GM23338 (cell line): ENCODE results near the gene GRAMD1A. TPM values are rescaled to one million over a fixed set of nuclear protein-coding genes. Genes with fewer than 3 reads are reported as not detected.

Source experiments
- ATAC-seq: fragments of 200-7000 bp; cut with Tn5 transposase; 3 replicates; pipeline ENCODE4 v1.9.1; 2020
- DNase-seq: peaks from one replicate; pipeline ENCODE4 v3.0.0-alpha.2; 2015; ENCODE audit warnings: low spot score
- H2AFZ ChIP-seq: fragments of 200-600 bp; sonication (generic); 2 replicates; pipeline ENCODE4 v1.8.0; 2016; ENCODE audit warnings: antibody characterized with exemption, mild to moderate bottlenecking, moderate library complexity
- H3F3A ChIP-seq: fragments of 200-600 bp; sonication (generic); replicated peaks from 2 replicates; pipeline ENCODE4 v1.8.0; 2017; ENCODE audit warnings: antibody characterized with exemption, mixed run types, low read depth
- H3K27ac ChIP-seq: fragments of 200-600 bp; sonication (generic); 2 replicates; pipeline ENCODE4 v1.6.1; 2016; ENCODE audit warnings: low read depth
- H3K27me3 ChIP-seq: fragments of 200-600 bp; sonication (generic); 2 replicates; pipeline ENCODE4 v1.8.0; 2016; ENCODE audit warnings: mild to moderate bottlenecking, mixed run types, moderate library complexity; ENCODE audit not compliant: insufficient read depth
- H3K36me3 ChIP-seq: fragments of 200-600 bp; sonication (generic); 2 replicates; pipeline ENCODE4 v1.8.0; 2016; ENCODE audit warnings: mild to moderate bottlenecking; ENCODE audit not compliant: insufficient read depth
- H3K4me1 ChIP-seq: fragments of 200-600 bp; sonication (generic); 2 replicates; pipeline ENCODE4 v1.8.0; 2016; ENCODE audit warnings: mild to moderate bottlenecking, moderate library complexity; ENCODE audit not compliant: insufficient read depth
- H3K4me2 ChIP-seq: fragments of 200-600 bp; sonication (generic); 2 replicates; pipeline ENCODE4 v1.7.1; 2017; ENCODE audit warnings: mixed run types
- H3K4me3 ChIP-seq: fragments of 200-600 bp; sonication (generic); 2 replicates; pipeline ENCODE4 v1.6.1; 2016; ENCODE audit warnings: mixed run types
- H3K79me2 ChIP-seq: fragments of 200-600 bp; sonication (generic); replicated peaks from 2 replicates; pipeline ENCODE4 v1.8.0; 2017; ENCODE audit warnings: mild to moderate bottlenecking; ENCODE audit not compliant: insufficient read depth
- H3K9me2 ChIP-seq: fragments of 200-600 bp; sonication (generic); 2 replicates; pipeline ENCODE4 v1.8.0; 2017; ENCODE audit not compliant: insufficient read depth
- H4K20me1 ChIP-seq: fragments of 200-600 bp; sonication (generic); replicated peaks from 2 replicates; pipeline ENCODE4 v1.8.0; 2017; ENCODE audit warnings: mild to moderate bottlenecking; ENCODE audit not compliant: insufficient read depth
- H3K27ac Mint-ChIP-seq: 2 replicates; pipeline ENCODE4 v1.8.0; 2020; ENCODE audit warnings: inconsistent platforms, mild to moderate bottlenecking, moderate library complexity, mixed read lengths
- H3K27me3 Mint-ChIP-seq: 3 replicates; pipeline ENCODE4 v1.8.0; 2022; ENCODE audit warnings: low read depth, mild to moderate bottlenecking, moderate library complexity, mixed read lengths, inconsistent platforms; ENCODE audit not compliant: insufficient read depth, poor library complexity
- H3K36me3 Mint-ChIP-seq: 3 replicates; pipeline ENCODE4 v1.8.0; 2021; ENCODE audit warnings: low read depth, mild to moderate bottlenecking, inconsistent platforms, moderate library complexity, mixed read lengths
- H3K4me1 Mint-ChIP-seq: 3 replicates; pipeline ENCODE4 v1.8.0; 2020; ENCODE audit warnings: mild to moderate bottlenecking, inconsistent platforms, mixed read lengths
- H3K4me3 Mint-ChIP-seq: 3 replicates; pipeline ENCODE4 v1.8.0; 2021; ENCODE audit warnings: moderate library complexity, mild to moderate bottlenecking, inconsistent platforms, mixed read lengths
- H3K9me3 Mint-ChIP-seq: 3 replicates; pipeline ENCODE4 v1.8.0; 2020; ENCODE audit warnings: moderate library complexity, mild to moderate bottlenecking, inconsistent platforms, mixed read lengths
- CREB1 ChIP-seq: fragments of 250-450 bp; sonication (Bioruptor Pico); IDR thresholded peaks from 2 replicates; pipeline ENCODE4 v1.5.0; 2020; ENCODE audit warnings: low read depth, mild to moderate bottlenecking, moderate library complexity
- EZH2 ChIP-seq: fragments of 200-600 bp; sonication (generic); IDR thresholded peaks from one replicate; pipeline ENCODE4 v1.8.0; 2017; ENCODE audit warnings: antibody characterized with exemption, mild to moderate bottlenecking, low read depth; ENCODE audit not compliant: unreplicated experiment
- EZH2phosphoT487 ChIP-seq: fragments of 200-600 bp; sonication (generic); IDR thresholded peaks from one replicate; pipeline ENCODE4 v1.8.1; 2018; ENCODE audit warnings: antibody characterized with exemption; ENCODE audit not compliant: unreplicated experiment
- JUNB ChIP-seq: IDR thresholded peaks from one replicate; pipeline ENCODE4 v1.6.1; 2016; ENCODE audit warnings: antibody characterized with exemption; ENCODE audit not compliant: unreplicated experiment
- NANOG ChIP-seq: IDR thresholded peaks from 2 replicates; pipeline ENCODE4 v1.6.1; 2016; ENCODE audit warnings: antibody characterized with exemption, borderline replicate concordance
- POLR2AphosphoS5 ChIP-seq: IDR thresholded peaks from 2 replicates; pipeline ENCODE4 v1.6.1; 2016; ENCODE audit warnings: antibody characterized with exemption, low read depth
- STAT1 ChIP-seq: IDR thresholded peaks from one replicate; pipeline ENCODE4 v1.6.1; 2016; ENCODE audit warnings: antibody characterized with exemption; ENCODE audit not compliant: unreplicated experiment
- ZNF114 ChIP-seq: fragments of 250-450 bp; sonication (Bioruptor Pico); IDR thresholded peaks from 2 replicates; pipeline ENCODE4 v1.5.0; 2020; ENCODE audit warnings: mild to moderate bottlenecking, moderate library complexity
- ZNF331 ChIP-seq: fragments of 250-450 bp; sonication (Bioruptor Pico); IDR thresholded peaks from 2 replicates; pipeline ENCODE4 v1.5.0; 2020; ENCODE audit warnings: low read depth, mild to moderate bottlenecking, moderate library complexity
- polyA plus RNA-seq: library from polyadenylated mRNA; unstranded; fragments of >200 nt; fragmentation: Nextera tagmentation; extraction: Ambion mirVana; gene quantifications from 2 replicates; pipeline ENCODE4 v1.2.1, GENCODE V29; 2016
- total RNA-seq: library from RNA; depleted of rRNA; stranded (reverse); fragments of >200 nt; shearing (Covaris generic); gene quantifications from 2 replicates; pipeline ENCODE4 v1.2.3, GENCODE V29; 2014
- TF ChIP-seq, protein P1 (sequence below): IDR thresholded peaks from one replicate; pipeline ENCODE4 v1.6.1; 2018; ENCODE audit warnings: antibody characterized with exemption; ENCODE audit not compliant: unreplicated experiment
- TF ChIP-seq, protein P2 (sequence below): fragments of 250-450 bp; sonication (Bioruptor Pico); IDR thresholded peaks from 2 replicates; pipeline ENCODE4 v1.5.0; 2020; ENCODE audit warnings: mild to moderate bottlenecking, moderate library complexity
- TF ChIP-seq, protein P3 (sequence below), 2 experiments: fragments of 200-600 bp in 1 of 2; sonication (generic) in 1 of 2; conservative IDR thresholded peaks; 2 replicates each; pipeline versions ENCODE4 v1.5.1 to v1.6.1; 2016 to 2017; ENCODE audit warnings: antibody characterized with exemption in 2 of 2, low read depth in 2 of 2, mild to moderate bottlenecking in 2 of 2, moderate library complexity in 1 of 2
- TF ChIP-seq, protein P4 (sequence below): IDR thresholded peaks from 2 replicates; pipeline ENCODE4 v1.6.1; 2016; ENCODE audit warnings: antibody characterized with exemption

Gene GRAMD1A
- total and polyA plus RNA-seq, 2 experiments from 2014 or later = 122 to 174 TPM

GRCh38 chr19:35074426-35075201, 74.5 kb downstream of the GRAMD1A start:
- 0 out of 2 replicates have a peak, but pooled peaks cover 4% of the 10 kb centered on the region for H3K9me2 ChIP-seq
- ATAC-seq = peak; percentile 25; the same call in 2 of the 3 replicates

More at GRCh38 chr19:35074426-35075201, 74.5 kb downstream of the GRAMD1A start:
- Mint-ChIP-seq H3K27me3 (peaks cover 17% of the 10 kb centered on the region), H3K4me3 (no peak overlapping the region), H3K9me3 (peaks cover 2% of the 10 kb centered on the region; the same call in 1 of the 3 replicates), H3K4me1 (peaks cover 2% of the 10 kb centered on the region; the same call in 2 of the 3 replicates), H3K36me3 (no peaks in the 10 kb centered on the region; the same call in 2 of the 3 replicates), H3K27ac (no peak overlapping the region)
- Histone ChIP-seq H3K4me1 (peaks cover 5% of the 10 kb centered on the region), H3K27me3 (no peaks in the 10 kb centered on the region), H3K27ac (no peak overlapping the region), H3K36me3 (no peaks in the 10 kb centered on the region), H3K4me2 (no peak overlapping the region), H4K20me1 (no peaks in the 10 kb centered on the region), H2AFZ (no peak overlapping the region), H3F3A (peaks cover 5% of the 10 kb centered on the region; the same call in 1 of the 2 replicates), H3K79me2 (no peaks in the 10 kb centered on the region), H3K4me3 (no peak overlapping the region)
- TF ChIP-seq, protein P1, sequence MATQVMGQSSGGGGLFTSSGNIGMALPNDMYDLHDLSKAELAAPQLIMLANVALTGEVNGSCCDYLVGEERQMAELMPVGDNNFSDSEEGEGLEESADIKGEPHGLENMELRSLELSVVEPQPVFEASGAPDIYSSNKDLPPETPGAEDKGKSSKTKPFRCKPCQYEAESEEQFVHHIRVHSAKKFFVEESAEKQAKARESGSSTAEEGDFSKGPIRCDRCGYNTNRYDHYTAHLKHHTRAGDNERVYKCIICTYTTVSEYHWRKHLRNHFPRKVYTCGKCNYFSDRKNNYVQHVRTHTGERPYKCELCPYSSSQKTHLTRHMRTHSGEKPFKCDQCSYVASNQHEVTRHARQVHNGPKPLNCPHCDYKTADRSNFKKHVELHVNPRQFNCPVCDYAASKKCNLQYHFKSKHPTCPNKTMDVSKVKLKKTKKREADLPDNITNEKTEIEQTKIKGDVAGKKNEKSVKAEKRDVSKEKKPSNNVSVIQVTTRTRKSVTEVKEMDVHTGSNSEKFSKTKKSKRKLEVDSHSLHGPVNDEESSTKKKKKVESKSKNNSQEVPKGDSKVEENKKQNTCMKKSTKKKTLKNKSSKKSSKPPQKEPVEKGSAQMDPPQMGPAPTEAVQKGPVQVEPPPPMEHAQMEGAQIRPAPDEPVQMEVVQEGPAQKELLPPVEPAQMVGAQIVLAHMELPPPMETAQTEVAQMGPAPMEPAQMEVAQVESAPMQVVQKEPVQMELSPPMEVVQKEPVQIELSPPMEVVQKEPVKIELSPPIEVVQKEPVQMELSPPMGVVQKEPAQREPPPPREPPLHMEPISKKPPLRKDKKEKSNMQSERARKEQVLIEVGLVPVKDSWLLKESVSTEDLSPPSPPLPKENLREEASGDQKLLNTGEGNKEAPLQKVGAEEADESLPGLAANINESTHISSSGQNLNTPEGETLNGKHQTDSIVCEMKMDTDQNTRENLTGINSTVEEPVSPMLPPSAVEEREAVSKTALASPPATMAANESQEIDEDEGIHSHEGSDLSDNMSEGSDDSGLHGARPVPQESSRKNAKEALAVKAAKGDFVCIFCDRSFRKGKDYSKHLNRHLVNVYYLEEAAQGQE = no peak
- TF ChIP-seq EZH2phosphoT487 = no peak
- TF ChIP-seq STAT1 = no peak
- TF ChIP-seq CREB1 (CRISPR knock-in tag) = no peak
- no peak for TF ChIP-seq JUNB
- no peak for TF ChIP-seq POLR2AphosphoS5
- TF ChIP-seq, protein P2, sequence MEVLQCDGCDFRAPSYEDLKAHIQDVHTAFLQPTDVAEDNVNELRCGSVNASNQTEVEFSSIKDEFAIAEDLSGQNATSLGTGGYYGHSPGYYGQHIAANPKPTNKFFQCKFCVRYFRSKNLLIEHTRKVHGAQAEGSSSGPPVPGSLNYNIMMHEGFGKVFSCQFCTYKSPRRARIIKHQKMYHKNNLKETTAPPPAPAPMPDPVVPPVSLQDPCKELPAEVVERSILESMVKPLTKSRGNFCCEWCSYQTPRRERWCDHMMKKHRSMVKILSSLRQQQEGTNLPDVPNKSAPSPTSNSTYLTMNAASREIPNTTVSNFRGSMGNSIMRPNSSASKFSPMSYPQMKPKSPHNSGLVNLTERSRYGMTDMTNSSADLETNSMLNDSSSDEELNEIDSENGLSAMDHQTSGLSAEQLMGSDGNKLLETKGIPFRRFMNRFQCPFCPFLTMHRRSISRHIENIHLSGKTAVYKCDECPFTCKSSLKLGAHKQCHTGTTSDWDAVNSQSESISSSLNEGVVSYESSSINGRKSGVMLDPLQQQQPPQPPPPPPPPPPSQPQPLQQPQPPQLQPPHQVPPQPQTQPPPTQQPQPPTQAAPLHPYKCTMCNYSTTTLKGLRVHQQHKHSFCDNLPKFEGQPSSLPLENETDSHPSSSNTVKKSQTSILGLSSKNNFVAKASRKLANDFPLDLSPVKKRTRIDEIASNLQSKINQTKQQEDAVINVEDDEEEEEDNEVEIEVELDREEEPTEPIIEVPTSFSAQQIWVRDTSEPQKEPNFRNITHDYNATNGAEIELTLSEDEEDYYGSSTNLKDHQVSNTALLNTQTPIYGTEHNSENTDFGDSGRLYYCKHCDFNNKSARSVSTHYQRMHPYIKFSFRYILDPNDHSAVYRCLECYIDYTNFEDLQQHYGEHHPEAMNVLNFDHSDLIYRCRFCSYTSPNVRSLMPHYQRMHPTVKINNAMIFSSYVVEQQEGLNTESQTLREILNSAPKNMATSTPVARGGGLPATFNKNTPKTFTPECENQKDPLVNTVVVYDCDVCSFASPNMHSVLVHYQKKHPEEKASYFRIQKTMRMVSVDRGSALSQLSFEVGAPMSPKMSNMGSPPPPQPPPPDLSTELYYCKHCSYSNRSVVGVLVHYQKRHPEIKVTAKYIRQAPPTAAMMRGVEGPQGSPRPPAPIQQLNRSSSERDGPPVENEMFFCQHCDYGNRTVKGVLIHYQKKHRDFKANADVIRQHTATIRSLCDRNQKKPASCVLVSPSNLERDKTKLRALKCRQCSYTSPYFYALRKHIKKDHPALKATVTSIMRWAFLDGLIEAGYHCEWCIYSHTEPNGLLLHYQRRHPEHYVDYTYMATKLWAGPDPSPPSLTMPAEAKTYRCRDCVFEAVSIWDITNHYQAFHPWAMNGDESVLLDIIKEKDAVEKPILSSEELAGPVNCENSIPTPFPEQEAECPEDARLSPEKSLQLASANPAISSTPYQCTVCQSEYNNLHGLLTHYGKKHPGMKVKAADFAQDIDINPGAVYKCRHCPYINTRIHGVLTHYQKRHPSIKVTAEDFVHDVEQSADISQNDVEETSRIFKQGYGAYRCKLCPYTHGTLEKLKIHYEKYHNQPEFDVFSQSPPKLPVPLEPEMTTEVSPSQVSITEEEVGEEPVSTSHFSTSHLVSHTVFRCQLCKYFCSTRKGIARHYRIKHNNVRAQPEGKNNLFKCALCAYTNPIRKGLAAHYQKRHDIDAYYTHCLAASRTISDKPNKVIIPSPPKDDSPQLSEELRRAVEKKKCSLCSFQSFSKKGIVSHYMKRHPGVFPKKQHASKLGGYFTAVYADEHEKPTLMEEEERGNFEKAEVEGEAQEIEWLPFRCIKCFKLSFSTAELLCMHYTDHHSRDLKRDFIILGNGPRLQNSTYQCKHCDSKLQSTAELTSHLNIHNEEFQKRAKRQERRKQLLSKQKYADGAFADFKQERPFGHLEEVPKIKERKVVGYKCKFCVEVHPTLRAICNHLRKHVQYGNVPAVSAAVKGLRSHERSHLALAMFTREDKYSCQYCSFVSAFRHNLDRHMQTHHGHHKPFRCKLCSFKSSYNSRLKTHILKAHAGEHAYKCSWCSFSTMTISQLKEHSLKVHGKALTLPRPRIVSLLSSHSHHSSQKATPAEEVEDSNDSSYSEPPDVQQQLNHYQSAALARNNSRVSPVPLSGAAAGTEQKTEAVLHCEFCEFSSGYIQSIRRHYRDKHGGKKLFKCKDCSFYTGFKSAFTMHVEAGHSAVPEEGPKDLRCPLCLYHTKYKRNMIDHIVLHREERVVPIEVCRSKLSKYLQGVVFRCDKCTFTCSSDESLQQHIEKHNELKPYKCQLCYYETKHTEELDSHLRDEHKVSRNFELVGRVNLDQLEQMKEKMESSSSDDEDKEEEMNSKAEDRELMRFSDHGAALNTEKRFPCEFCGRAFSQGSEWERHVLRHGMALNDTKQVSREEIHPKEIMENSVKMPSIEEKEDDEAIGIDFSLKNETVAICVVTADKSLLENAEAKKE (CRISPR knock-in tag) = no peak
- TF ChIP-seq NANOG = no peak
- no peak for TF ChIP-seq ZNF331 (CRISPR knock-in tag)
- TF ChIP-seq ZNF114 (CRISPR knock-in tag) = no peak
- TF ChIP-seq EZH2 = no peak
- TF ChIP-seq, protein P3, sequence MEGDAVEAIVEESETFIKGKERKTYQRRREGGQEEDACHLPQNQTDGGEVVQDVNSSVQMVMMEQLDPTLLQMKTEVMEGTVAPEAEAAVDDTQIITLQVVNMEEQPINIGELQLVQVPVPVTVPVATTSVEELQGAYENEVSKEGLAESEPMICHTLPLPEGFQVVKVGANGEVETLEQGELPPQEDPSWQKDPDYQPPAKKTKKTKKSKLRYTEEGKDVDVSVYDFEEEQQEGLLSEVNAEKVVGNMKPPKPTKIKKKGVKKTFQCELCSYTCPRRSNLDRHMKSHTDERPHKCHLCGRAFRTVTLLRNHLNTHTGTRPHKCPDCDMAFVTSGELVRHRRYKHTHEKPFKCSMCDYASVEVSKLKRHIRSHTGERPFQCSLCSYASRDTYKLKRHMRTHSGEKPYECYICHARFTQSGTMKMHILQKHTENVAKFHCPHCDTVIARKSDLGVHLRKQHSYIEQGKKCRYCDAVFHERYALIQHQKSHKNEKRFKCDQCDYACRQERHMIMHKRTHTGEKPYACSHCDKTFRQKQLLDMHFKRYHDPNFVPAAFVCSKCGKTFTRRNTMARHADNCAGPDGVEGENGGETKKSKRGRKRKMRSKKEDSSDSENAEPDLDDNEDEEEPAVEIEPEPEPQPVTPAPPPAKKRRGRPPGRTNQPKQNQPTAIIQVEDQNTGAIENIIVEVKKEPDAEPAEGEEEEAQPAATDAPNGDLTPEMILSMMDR (conservative IDR thresholded peaks at IDR 0.05; ENCODE audit: low read depth in 2 of 2) = no peak
- TF ChIP-seq, protein P4, sequence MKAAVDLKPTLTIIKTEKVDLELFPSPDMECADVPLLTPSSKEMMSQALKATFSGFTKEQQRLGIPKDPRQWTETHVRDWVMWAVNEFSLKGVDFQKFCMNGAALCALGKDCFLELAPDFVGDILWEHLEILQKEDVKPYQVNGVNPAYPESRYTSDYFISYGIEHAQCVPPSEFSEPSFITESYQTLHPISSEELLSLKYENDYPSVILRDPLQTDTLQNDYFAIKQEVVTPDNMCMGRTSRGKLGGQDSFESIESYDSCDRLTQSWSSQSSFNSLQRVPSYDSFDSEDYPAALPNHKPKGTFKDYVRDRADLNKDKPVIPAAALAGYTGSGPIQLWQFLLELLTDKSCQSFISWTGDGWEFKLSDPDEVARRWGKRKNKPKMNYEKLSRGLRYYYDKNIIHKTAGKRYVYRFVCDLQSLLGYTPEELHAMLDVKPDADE = no peak
- DNase-seq = no peak
